Activated CD4-positive, alpha-beta T cell treated with anti-CD3 and anti-CD28 coated beads, Interleukin-2, amount 50 U/mL, for 16 hours (primary cell): ENCODE measurements around the gene SDE2.
"Not testable (repeated sequence)": the region's sequence is repeated elsewhere in the genome, so short reads cannot be mapped to it uniquely, and the experiment has no call there.

ENCODE experiments used
- DNase-seq: peaks from one replicate; pipeline ENCODE4 v3.0.0-alpha.2; 2020

The SDE2 gene

DNA sequence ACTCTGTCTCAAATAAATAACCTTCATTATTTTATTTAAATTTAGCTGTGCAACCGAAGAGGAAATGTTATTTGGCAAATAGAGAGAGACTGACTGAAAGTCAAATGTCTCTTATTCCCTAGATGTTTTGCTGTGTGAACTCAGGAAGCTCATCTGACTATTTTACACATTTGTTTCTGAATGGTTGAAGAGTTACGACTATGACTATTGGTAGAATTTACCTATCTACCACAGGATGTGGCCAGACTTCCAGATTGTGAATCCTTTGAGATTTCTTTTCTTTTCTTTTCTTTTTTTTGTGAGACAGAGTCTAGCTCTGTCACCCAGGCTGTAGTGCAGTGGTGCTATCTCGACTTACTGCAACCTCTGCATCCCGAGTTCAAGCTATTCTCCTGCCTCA lies 5.3 kb upstream of the SDE2 start:
- no peak for DNase-seq

DNA sequence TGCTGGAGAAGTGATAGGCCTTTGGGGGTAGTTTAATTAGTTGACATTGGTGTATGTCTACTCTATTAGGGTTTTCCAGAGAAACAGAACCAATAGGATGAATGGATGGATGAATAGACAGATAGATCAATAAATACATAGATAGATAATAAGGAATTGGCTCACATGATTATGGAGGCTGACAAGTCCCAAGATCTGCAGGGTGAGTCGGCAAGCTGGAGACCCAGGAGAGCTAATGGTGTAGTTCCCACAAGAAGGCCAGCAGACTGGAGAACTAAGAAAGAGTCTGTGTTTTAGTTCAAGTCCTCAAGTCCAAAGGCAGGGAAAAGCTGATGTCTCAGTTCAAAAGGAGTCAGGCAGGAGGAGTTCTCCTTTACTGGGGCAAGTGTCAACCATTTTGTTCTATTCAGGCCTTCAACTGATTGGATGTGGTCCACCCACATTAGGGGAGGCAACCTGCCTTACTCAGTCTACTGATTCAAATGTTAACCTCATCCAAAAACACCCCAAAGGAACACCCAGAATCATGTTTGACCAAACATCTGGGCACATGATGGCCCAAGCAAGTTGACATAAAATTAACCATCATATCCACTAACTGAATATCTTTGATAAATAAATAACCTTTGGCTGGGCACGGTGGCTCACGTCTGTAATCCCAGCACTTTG lies 4.5 kb upstream of the SDE2 start:
- no peak for DNase-seq

DNA sequence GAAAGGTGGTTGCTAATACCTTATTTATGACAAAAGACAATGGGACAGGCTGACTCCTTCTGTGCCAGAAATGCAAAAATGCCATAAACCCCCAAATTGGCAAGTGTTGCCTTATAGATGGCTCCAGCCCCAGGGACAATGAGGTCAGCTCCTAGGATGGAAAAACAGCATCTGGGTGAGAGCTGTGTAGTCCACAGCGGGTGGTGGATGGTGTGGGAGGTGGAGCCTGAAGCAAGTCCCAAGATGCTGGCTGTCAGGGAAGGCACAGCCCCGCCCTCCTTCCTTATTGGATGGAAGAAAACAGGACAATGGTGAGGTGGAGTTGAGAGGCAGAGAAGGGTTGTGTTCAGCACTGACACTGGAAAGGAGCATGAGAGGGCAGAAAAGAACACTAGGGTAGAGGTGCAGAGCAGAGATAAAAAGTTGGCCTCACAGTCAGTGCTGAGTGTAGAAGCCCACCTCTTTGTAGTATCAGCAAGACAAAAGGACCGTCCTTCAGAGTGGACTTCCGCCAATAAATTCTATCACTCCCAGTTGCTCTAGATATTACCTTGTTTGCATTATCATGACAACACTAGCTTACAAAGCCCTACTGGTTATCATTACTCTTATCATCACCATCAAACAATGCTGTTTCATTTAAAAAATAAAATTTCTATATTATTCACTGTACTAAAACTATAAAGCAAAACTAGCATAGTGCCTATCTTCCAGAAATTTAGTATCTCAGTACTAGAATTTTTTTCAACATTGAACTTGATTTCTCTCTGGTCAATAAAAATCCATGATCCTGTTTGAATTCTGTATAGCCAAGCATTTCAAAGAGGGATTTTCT lies 3.7 kb upstream of the SDE2 start:
- no peak for DNase-seq

DNA sequence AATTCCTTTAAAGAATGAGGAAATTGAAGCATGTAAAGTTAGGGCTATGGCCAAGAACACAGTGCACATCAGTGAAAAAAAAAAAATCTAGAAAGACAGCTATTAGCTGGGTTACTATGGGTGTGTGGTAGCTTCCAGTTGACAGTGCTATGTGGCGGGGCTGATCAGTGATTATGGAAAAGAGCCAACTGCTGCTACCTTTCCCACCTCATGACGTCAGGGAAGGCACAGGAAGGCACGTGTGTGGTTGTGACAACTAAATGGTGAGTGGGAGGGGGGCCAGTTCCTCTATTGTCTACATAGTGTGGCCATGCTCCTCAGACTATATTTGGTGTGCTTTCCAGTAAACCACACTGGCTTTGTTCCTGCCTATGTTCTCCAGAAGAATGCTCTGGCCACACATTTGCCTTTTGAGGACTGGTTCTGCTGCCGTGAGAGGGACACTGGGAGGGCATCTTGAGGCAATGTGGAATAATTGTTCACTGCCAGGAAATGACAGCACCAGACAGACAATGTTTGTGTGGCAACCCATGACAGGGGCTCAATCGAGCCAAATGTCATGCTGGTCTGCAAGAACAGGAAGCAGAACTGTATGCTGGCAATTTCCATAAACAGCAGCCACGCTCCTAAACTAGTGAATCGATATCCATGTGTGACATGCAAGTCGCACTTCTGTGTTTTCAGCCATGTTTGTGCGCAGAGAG lies 3.0 kb upstream of the SDE2 start:
- no peak for DNase-seq

DNA sequence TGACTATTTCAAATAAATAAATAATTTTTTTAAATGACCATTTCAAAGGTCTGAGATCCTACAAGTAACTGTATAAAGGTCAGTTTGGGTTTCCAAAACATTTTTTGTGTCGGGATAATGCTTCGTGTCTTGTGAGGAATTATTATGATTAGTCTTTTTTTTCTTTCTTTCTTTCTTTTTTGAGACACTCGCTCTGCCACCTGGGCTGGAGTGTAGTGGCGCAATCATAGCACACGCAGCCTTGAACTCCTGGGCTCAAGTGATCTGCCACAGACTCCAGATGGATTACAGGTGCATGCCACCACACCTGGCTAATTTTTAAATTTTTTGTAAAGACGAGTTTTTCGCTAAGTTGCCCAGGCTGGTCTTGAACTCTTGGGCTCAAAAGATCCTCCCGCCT lies 1.9 kb upstream of the SDE2 start:
- no peak for DNase-seq

DNA sequence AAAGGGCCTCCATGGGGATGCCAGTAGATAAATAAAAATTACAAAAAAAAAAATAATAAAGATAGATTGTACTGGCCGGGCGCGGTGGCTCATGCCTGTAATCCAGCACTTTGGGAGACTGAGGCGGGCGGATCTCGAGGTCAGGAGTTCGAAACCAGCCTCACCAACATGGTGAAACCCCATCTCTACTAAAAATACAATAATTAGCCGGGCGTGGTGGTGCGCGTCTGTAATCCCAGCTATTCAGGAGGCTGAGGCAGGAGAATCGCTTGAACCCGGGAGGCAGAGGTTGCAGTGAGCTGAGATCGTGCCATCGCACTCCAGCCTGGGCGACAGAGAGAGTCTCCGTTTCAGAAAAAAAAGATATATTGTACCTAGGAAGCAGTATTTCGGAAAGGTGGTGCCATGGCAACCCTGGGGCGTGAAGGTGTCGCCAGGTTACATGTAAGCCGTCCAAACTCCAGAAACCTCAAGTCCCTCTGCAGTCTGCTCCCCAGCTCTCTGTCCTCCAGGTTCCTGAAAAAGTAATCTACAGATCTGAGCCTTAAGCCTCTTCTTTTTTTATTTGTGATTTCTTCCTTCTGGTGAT lies 1.4 kb upstream of the SDE2 start:
- DNase-seq: not testable (repeated sequence)

DNA sequence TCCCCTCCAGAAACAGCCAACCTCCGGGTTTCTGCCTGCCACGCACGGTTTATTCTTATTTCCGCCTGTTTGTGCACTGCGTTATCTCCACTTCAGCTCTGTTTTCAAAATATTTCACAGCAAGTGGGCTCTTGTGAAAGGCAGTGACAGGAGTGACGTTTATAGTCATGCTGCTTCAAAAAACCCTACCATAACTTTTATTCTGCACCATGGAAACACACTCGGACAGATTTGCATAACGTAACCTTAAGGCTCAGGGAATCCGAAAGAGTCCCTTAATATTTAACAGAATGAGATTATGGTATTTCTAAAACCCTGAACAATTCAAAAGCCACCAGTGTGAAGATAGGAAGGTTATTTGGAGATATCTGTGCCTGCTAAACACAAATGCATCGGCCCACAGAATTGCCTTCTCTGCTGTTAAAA lies 782 bp upstream of the SDE2 start:
- peak; percentile 47 for DNase-seq

DNA sequence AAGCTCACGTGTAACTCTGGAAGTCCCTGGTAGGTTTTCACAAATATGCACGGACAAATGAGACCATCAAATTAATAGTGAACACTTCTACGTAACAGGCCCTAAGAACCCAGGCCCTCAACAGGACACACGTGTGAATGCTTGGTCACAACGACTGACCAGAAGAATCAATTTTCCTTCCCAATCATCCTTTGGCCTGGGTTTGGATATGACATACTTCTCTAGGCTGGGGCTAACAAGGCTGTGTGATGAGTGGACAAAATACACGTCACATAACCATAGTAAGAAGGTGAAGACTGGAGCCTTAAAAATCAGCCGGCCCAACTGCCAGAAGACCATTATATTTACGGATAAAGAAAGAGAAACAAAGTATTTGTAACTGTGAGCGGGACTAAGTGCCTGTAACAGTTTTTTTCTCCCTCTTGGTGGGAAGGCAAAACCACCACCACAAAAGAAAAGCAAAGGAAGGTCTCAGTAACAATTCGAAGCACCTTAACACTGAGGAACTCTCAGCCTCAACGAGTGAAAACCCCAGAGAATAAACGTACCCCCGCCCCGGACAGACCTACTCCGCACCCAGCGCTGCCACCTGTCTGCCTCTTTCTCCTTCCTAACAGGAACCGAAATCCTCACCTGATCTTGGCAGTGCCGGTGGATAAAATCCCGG lies 450 bp downstream of the SDE2 start:
- no peak for DNase-seq

DNA sequence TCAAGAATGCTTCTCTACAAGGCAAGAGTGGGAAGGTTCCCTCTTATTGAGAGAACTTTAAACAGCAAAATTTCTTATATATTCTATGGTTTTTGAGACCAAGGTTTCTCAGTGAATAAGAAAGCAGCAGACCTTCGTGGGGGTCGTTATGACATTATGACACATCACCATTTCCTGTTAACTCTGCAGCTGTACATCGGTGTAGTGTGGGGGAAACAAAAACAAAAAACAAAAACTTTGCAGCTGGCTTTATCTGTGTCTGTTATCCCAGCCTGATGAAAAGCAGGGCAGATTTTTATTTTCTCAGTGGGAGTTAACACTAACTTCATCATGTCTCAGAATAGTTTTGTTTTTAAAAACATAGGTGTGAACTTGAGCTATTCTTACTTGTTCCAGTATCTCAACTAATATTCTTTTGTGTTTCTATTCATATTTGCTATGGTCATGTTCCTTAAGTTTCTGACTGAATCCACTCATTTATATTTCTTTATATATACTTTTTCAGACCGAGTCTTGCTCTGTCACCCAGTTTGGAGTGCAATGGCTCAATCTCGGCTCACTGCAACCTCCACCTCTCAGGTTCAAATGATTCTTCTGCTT lies 2.1 kb downstream of the SDE2 start:
- peak; percentile 35 for DNase-seq

DNA sequence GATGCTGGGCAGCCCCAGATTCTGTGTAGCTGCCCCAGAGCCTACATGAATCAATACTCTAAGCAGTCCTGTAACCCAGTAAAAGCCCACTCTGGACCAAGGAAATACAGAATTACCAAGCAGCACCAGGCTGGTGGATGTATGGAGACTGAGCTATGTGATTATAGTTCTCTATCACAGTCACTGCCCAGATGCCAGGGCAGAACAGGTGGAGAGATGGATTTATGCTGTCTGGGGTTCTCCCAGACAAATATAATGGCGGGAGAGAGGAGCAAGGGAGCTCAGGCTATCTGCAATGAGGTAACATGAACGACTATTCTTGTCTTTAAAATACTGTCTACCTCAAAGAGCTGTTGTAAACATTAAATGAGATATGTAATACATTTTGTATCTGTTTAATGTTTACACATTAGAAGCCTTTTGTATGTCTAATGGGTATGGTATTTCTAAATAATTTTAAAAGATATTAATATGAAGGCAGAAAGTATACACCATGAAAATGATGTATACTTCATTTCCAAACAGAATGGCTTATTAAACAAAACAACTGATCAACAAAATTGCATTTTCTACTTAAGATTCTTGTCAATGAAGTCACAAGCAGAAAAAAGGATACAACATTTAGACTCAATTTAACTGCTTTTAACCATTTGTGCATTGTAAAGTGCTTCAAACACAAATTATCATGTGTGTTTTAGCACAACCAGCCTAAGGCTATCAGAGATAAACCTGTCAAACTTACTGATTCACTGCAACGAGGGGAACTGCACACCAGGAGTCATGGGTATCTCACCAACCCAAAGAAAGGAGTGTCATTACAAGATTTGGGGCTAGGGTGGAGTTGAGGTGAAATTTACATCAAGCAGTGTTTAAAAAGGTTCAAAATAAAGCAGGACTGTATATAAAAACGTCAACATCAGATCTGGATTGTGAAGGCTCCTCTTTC lies 3.0 kb downstream of the SDE2 start:
- no peak for DNase-seq

DNA sequence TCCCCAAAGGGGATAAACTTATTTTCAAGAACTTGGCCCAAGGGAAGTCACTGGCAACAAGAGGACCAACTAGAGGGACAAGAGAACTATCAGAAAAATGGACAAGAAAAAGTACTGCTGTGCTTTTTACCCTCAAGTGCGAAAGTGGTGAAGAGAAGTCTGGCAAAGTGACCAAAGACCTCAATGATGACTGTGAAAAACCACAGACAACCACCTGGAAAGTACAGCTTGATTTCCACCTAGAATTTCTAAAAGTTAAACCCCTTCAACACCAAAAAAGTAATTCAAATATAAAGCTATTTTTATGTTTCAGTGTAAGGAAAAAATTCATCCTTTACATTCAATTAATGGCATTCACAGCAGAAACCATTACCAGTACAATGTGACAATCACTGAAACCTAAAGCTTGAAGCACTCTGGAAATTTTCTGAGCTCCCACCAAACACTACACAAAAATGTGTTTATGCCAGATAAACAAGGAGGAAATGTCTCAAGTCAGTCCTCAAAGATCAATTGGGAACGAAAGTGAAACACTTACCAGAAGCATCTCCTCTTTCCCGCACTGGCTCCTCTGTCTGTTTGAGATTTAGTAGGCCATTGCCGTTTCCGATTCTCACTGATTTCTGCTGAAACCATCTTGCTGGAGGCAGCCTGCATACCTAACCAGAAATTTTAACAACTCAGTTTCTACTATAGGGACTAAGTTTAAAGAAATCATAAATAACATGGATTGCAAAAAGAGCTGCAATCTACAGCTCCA lies 8.3 kb downstream of the SDE2 start:
- DNase-seq: peak; percentile 52

DNA sequence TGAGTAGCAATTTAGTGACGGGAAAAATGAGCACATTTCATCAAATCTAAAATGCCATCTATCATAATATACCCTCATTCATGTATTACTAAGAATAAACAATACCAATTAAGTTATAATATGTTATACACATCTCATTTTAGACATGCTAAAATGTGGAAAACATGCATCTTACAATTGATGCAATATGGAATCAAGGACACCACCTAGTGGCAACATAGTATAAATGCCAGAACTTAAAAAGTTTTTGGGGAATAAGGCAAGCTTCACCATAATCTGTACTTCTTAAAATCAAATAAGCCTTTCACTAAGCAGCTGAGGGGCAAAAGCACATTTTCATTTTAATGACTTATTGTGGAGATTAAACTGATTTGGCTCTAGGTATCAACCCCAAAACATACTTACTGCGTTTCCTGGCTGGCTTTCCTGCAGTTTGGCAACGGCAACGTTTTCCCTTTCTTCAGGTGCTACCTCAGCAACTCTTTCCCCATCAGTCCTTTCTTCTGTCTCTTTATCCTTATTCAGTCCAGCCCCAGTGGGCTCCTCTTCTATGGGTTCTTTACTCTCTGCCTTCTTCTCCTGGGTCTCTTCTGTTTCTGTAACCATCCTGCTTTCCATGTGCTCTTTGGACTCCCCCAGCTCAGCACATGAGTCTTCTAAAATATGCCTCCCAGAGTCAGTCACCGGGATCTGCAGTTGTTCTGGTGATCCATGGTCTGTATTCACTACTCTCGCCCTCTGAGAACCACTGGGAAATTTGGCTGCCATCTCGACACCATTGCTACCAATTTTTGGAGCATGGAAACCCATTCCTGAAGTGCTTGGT lies 11.4 kb downstream of the SDE2 start:
- DNase-seq: peak; percentile 45

DNA sequence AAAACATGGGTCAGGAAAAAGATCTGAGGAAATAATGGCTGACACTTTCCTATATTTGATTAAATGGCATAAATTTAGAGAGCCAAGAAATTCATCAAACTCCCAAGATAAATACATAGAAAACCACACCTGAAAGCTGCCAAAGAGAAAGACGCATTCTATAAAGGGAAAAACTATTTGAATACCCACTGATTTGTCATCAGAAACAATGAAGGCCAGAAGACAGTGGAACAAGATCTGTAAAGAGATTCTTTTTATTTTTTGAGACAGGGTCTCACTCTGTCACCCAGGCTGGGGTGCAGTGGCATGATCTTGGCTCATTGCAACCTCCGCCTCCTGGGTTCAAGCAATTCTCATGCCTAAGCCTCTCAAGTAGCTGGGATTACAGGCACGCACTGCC lies 17.4 kb downstream of the SDE2 start:
- DNase-seq: no peak

DNA sequence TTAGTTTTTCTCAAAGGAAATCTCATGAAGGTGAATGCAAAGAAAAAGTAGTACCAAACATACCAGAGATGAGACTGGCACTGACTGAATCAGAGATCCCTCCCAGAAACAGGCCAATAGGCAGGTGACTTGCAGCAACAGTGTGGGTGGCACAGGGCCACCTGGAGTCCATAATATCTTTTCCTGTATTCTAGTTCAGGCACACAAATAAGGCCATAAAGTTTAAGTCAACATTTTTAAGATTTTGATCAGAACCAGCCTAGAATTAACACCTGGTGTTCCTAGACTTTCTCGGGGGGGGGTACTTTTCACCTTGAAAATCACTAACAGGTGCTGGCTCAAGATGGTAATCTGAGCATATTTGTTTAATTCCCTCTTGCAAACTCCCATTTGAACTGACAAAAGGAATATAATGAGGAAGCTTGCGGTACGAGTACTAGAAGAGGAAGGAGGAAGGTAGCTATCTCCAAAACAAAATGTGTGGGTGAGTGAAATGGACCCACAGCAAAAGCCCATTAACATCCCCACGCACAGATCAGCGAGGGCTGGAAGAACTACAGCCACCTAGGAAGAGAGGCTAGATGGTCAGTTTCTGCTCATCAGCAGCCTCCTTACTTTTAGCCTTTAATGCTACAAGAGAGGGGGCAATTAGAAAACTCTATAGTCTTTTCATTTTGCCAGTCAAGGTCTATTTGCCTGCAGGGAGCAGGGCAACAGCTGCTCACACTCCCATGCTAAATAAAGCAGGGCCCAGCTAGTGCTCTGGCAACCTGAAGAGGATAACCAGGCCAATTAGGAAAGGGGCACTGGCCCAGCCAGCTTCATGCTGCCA lies 18.9 kb downstream of the SDE2 start:
- no peak for DNase-seq

DNA sequence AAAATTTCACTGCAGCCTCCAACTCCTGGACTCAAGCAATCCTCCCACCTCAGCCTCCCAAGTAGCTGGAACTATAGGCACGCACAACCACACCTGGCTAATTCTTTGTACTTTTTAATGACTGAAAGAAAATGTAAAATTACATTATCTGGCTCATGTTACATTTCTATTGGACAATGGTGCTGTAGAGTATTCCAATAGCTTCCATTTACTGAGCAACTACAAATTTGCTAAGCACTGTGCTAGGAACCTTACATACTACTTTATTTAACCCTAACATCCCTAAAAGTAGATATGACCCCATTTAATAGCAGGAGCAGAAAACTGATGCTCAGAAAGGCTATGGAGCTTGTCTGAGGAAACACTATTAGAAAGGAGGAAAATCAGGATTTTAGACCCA lies 19.7 kb downstream of the SDE2 start:
- DNase-seq: no peak

DNA sequence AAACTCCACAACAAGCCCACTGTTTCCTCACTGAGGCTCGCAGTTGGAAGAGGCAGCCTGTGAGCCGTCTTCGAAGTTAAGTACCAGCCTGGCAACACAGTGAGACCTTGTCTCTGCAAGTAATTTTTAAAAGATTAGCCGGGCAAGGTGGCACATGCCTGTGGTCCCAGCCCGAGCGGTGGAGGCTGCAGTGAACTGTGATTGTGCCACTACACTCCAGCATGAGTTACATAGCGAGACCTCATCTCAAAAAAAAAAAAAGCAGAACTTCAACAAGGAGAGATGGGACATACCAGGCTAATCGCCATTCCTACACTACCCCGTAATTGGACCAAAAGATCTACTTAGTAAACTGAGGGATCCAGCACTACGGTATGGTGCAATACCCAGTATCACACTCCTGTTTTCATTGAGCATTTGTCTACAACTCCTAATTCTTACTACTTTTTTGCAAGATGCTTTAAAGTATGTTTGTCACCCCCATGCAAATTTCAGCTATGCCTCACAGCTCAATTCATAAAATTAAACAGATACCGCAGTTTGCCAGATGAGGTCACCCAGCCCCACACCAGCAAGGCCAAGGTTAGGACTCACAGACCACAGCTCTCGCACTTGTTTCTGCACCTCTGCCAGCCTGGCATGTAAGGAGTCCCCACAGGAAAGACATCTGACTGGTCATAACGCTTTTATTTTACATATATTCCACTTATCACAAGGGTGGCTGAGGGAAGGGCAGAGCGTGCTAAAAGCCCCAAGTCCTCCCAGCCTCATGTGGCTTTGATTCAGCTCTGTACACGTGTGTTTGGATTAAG lies 21.0 kb downstream of the SDE2 start:
- DNase-seq: no peak

DNA sequence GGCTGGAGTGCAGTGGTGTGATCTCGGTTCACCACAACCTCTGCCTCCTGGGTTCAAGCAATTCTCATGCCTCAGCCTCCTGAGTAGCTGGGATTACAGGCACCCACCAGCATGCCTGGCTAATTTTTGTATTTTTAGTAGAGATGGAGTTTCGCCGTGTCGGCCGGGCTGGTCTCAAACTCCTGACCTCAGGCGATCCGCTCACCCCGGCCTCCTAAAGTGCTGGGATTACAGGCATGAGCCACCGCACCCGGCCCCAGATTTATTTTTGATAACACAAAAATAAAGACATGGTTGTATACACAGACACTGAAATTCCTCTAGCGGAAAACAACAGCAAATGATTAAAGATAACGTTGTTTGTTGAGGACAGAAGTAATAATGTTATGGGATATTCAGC lies 24.0 kb downstream of the SDE2 start:
- DNase-seq: not testable (repeated sequence)

DNA sequence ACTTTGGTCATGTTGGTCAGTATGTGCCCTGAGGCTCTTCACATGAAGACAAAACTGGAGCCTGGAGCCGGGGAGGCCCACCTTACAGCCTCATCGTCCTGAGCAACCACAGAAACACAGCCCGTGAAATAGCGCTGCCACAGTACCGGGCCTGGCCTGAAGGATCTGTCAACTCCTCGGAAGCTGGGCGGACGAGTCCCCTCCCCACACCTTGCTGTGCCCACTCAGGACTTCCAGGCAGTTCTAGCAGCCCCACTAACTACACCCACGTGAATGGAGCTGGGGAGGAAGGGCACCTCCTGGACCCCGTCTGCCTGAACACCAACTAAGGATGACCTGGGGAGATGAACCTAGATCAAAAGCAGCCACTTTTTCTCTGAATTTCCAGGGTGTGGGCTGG lies 24.7 kb downstream of the SDE2 start:
- DNase-seq: no peak
